Mesendoderm (in vitro differentiated cells): ENCODE results near the gene ARSJ.

Experiments
- DNase-seq: peaks from one replicate; pipeline ENCODE4 v3.0.0; 2013
- H2AK5ac ChIP-seq: 2 replicates; pipeline ENCODE4 v1.6.1; 2013; ENCODE audit warnings: low read length, inconsistent platforms
- H2BK120ac ChIP-seq: 2 replicates; pipeline ENCODE4 v1.6.1; 2013; ENCODE audit warnings: low read depth, mild to moderate bottlenecking, low read length, moderate library complexity, mixed read lengths
- H2BK15ac ChIP-seq: replicated peaks from 2 replicates; pipeline ENCODE4 v1.6.1; 2013; ENCODE audit warnings: low read depth, mild to moderate bottlenecking, moderate library complexity
- H2BK5ac ChIP-seq: 2 replicates; pipeline ENCODE4 v1.6.1; 2013; ENCODE audit warnings: low read length, inconsistent platforms
- H3K18ac ChIP-seq: 2 replicates; pipeline ENCODE4 v1.6.1; 2013; ENCODE audit warnings: mild to moderate bottlenecking, low read length, mixed read lengths
- H3K23ac ChIP-seq: one replicate; pipeline ENCODE4 v1.6.1; 2013; ENCODE audit warnings: low read length
- H3K27ac ChIP-seq: 2 replicates; pipeline ENCODE4 v1.5.1; 2013; ENCODE audit warnings: low read depth, mild to moderate bottlenecking, inconsistent platforms, low read length, moderate library complexity
- H3K27me3 ChIP-seq: 2 replicates; pipeline ENCODE4 v1.6.1; 2013; ENCODE audit warnings: low read length, control low read depth, mild to moderate bottlenecking, inconsistent platforms; ENCODE audit not compliant: insufficient read depth, poor library complexity
- H3K36me3 ChIP-seq: 2 replicates; pipeline ENCODE4 v1.6.1; 2013; ENCODE audit warnings: low read length, inconsistent platforms; ENCODE audit not compliant: control insufficient read depth, insufficient read depth
- H3K4ac ChIP-seq: one replicate; pipeline ENCODE4 v1.6.1; 2013; ENCODE audit warnings: low read depth, mild to moderate bottlenecking, low read length, moderate library complexity
- H3K4me1 ChIP-seq: 2 replicates; pipeline ENCODE4 v1.6.1; 2013; ENCODE audit warnings: low read depth, low read length, inconsistent platforms; ENCODE audit not compliant: control insufficient read depth
- H3K4me2 ChIP-seq: 2 replicates; pipeline ENCODE4 v1.6.1; 2013; ENCODE audit warnings: low read length
- H3K4me3 ChIP-seq: 2 replicates; pipeline ENCODE4 v1.5.1; 2013; ENCODE audit warnings: mild to moderate bottlenecking, low read length
- H3K56ac ChIP-seq: one replicate; pipeline ENCODE4 v1.6.1; 2013; ENCODE audit warnings: low read length
- H3K79me1 ChIP-seq: 2 replicates; pipeline ENCODE4 v1.6.1; 2013; ENCODE audit warnings: low read length, inconsistent platforms
- H3K79me2 ChIP-seq: 2 replicates; pipeline ENCODE4 v1.6.1; 2013; ENCODE audit warnings: mild to moderate bottlenecking, low read length; ENCODE audit not compliant: control insufficient read depth, insufficient read depth
- H3K9ac ChIP-seq: 2 replicates; pipeline ENCODE4 v1.6.1; 2013; ENCODE audit warnings: low read length, inconsistent platforms
- H4K5ac ChIP-seq: one replicate; pipeline ENCODE4 v1.6.1; 2013; ENCODE audit warnings: low read length
- H4K8ac ChIP-seq: one replicate; pipeline ENCODE4 v1.6.1; 2013; ENCODE audit warnings: low read depth, mild to moderate bottlenecking, control low read depth, low read length, moderate library complexity
- WGBS: extraction: QIAGEN DNeasy Blood & Tissue Kit; methylation state at CpG from one replicate; pipeline ENCODE4 v1.1.7; 2013; ENCODE audit warnings: low lambda C conversion rate, missing lambda C conversion rate; ENCODE audit not compliant: insufficient coverage; ENCODE audit errors: extremely low coverage; 5-methylcytosine and 5-hydroxymethylcytosine counted together

Gene ARSJ

GRCh38 chr4:113953888-113954287 is 25.6 kb downstream of the ARSJ start:
- Histone ChIP-seq H3K36me3 (no peaks in the 10 kb centered on the region), H2BK15ac (no peak overlapping the region), H3K79me2 (no peaks in the 10 kb centered on the region), H3K4me3 (no peak overlapping the region), H3K4me1 (no peaks in the 10 kb centered on the region), H3K27me3 (no peaks in the 10 kb centered on the region), H2AK5ac (no peak overlapping the region), H2BK120ac (no peak overlapping the region), H3K18ac (no peak overlapping the region), H4K5ac (no peak overlapping the region), H3K56ac (no peak overlapping the region), H2BK5ac (no peak overlapping the region), H3K23ac (no peak overlapping the region), H4K8ac (no peak overlapping the region), H3K79me1 (no peaks in the 10 kb centered on the region), H3K9ac (no peak overlapping the region), H3K4ac (no peak overlapping the region), H3K4me2 (no peak overlapping the region), H3K27ac (no peak overlapping the region)
- WGBS, result no CpG with 5 or more reads among the region's 1 CpG
- DNase-seq, result no peak

- no peak overlapping the region for H4K5ac ChIP-seq
- no peak overlapping the region for H2BK5ac ChIP-seq
- no peak overlapping the region for H3K4me3 ChIP-seq
- no peak overlapping the region for H3K4ac ChIP-seq
- H3K23ac ChIP-seq, result no peak overlapping the region
- H3K27ac ChIP-seq, result no peak overlapping the region
- no peak overlapping the region for H2BK15ac ChIP-seq
- WGBS, result no CpG with 5 or more reads among the region's 9 CpGs
- no peak overlapping the region for H3K56ac ChIP-seq
- H2BK120ac ChIP-seq, result no peak overlapping the region
- no peak overlapping the region for H3K9ac ChIP-seq
- no peak overlapping the region for H2AK5ac ChIP-seq
- no peaks in the 10 kb centered on the region for H3K36me3 ChIP-seq
- no peak overlapping the region for H4K8ac ChIP-seq
- DNase-seq, result peak; percentile 84
- no peak overlapping the region for H3K4me2 ChIP-seq
- H3K4me1 ChIP-seq, result no peaks in the 10 kb centered on the region
- no peaks in the 10 kb centered on the region for H3K27me3 ChIP-seq
- no peaks in the 10 kb centered on the region for H3K79me2 ChIP-seq
- H3K18ac ChIP-seq, result no peak overlapping the region
- H3K79me1 ChIP-seq, result no peaks in the 10 kb centered on the region
These were observed 26.9 kb downstream of the ARSJ start for GRCh38 chr4:113952452-113953029.

GRCh38 chr4:113951263-113951662 is 28.2 kb downstream of the ARSJ start:
- Histone ChIP-seq H2AK5ac (no peak overlapping the region), H3K4me3 (no peak overlapping the region), H2BK15ac (no peak overlapping the region), H3K4ac (no peak overlapping the region), H4K5ac (no peak overlapping the region), H3K36me3 (no peaks in the 10 kb centered on the region), H3K27me3 (no peaks in the 10 kb centered on the region), H3K4me2 (no peak overlapping the region), H3K4me1 (no peaks in the 10 kb centered on the region), H3K79me1 (no peaks in the 10 kb centered on the region), H2BK5ac (no peak overlapping the region), H3K79me2 (no peaks in the 10 kb centered on the region), H3K23ac (no peak overlapping the region), H3K27ac (no peak overlapping the region), H3K18ac (no peak overlapping the region), H3K9ac (no peak overlapping the region), H4K8ac (no peak overlapping the region), H2BK120ac (no peak overlapping the region), H3K56ac (no peak overlapping the region)
- WGBS, result no CpG with 5 or more reads among the region's 6 CpGs
- DNase-seq, result no peak

- no peak overlapping the region for H3K23ac ChIP-seq
- no peak overlapping the region for H4K8ac ChIP-seq
- H2BK120ac ChIP-seq, result no peak overlapping the region
- DNase-seq, result no peak
- H3K79me2 ChIP-seq, result no peaks in the 10 kb centered on the region
- no peak overlapping the region for H3K18ac ChIP-seq
- H3K27ac ChIP-seq, result no peak overlapping the region
- H2BK5ac ChIP-seq, result no peak overlapping the region
- H3K27me3 ChIP-seq, result no peaks in the 10 kb centered on the region
- H3K4me3 ChIP-seq, result no peak overlapping the region
- H3K79me1 ChIP-seq, result no peaks in the 10 kb centered on the region
- H3K56ac ChIP-seq, result no peak overlapping the region
- no peak overlapping the region for H2BK15ac ChIP-seq
- H2AK5ac ChIP-seq, result no peak overlapping the region
- no peaks in the 10 kb centered on the region for H3K4me1 ChIP-seq
- H3K9ac ChIP-seq, result no peak overlapping the region
- H3K4ac ChIP-seq, result no peak overlapping the region
- H4K5ac ChIP-seq, result no peak overlapping the region
- H3K36me3 ChIP-seq, result no peaks in the 10 kb centered on the region
- no peak overlapping the region for H3K4me2 ChIP-seq
These were observed 29.2 kb downstream of the ARSJ start for GRCh38 chr4:113950207-113950606.

- Histone ChIP-seq H2AK5ac (no peak overlapping the region), H4K5ac (no peak overlapping the region), H2BK15ac (no peak overlapping the region), H3K79me2 (no peaks in the 10 kb centered on the region), H3K56ac (no peak overlapping the region), H3K18ac (no peak overlapping the region), H3K79me1 (no peaks in the 10 kb centered on the region), H3K27ac (no peak overlapping the region), H2BK120ac (no peak overlapping the region), H2BK5ac (no peak overlapping the region), H3K4ac (no peak overlapping the region), H3K23ac (no peak overlapping the region), H3K27me3 (no peaks in the 10 kb centered on the region), H3K4me1 (no peaks in the 10 kb centered on the region), H3K4me2 (no peak overlapping the region), H3K36me3 (no peaks in the 10 kb centered on the region), H3K9ac (no peak overlapping the region), H4K8ac (no peak overlapping the region), H3K4me3 (no peak overlapping the region)
- WGBS, result no CpG with 5 or more reads among the region's 1 CpG
- DNase-seq, result no peak
These were observed 32.0 kb downstream of the ARSJ start for GRCh38 chr4:113947484-113947883.

GRCh38 chr4:113945906-113946305 is 33.5 kb downstream of the ARSJ start:
- H3K79me1 ChIP-seq, result no peaks in the 10 kb centered on the region
- no peak overlapping the region for H3K4ac ChIP-seq
- no peak overlapping the region for H3K4me3 ChIP-seq
- H3K9ac ChIP-seq, result no peak overlapping the region
- H4K5ac ChIP-seq, result no peak overlapping the region
- H3K18ac ChIP-seq, result no peak overlapping the region
- H3K56ac ChIP-seq, result no peak overlapping the region
- no peak overlapping the region for H3K23ac ChIP-seq
- H3K36me3 ChIP-seq, result no peaks in the 10 kb centered on the region
- H3K79me2 ChIP-seq, result no peaks in the 10 kb centered on the region
- H3K27ac ChIP-seq, result no peak overlapping the region
- no peak overlapping the region for H2BK120ac ChIP-seq
- H3K4me1 ChIP-seq, result no peaks in the 10 kb centered on the region
- no peak overlapping the region for H4K8ac ChIP-seq
- no peaks in the 10 kb centered on the region for H3K27me3 ChIP-seq
- no peak overlapping the region for H2BK15ac ChIP-seq
- no peak overlapping the region for H3K4me2 ChIP-seq
- no peak overlapping the region for H2BK5ac ChIP-seq
- no CpG with 5 or more reads among the region's 1 CpG for WGBS
- no peak overlapping the region for H2AK5ac ChIP-seq
- no peak for DNase-seq
